Neural progenitor cell (in vitro differentiated cells): ENCODE measurements around the gene IDH3B. TPM values are rescaled to one million over a fixed set of nuclear protein-coding genes. Genes with fewer than 3 reads are reported as not detected.
A peak's percentile ranks its signal among the peaks of the same experiment; 100 is the strongest.

Experiments used
- DNase-seq: peaks from one replicate; pipeline ENCODE4 v3.0.0-alpha.2; 2016; ENCODE audit warnings: low spot score
- H2AFZ ChIP-seq: fragments of 200-600 bp; sonication (generic); replicated peaks from 2 replicates; pipeline ENCODE4 v1.6.1; 2016; ENCODE audit warnings: antibody characterized with exemption
- H3F3A ChIP-seq: fragments of 200-600 bp; sonication (generic); 2 replicates; pipeline ENCODE4 v1.6.1; 2016; ENCODE audit warnings: antibody characterized with exemption, low read depth
- H3K27ac ChIP-seq: fragments of 200-600 bp; sonication (generic); 2 replicates; pipeline ENCODE4 v1.5.1; 2016; ENCODE audit warnings: mild to moderate bottlenecking
- H3K27me3 ChIP-seq: fragments of 200-600 bp; sonication (generic); 2 replicates; pipeline ENCODE4 v1.6.1; 2016; ENCODE audit warnings: mild to moderate bottlenecking, moderate library complexity
- H3K36me3 ChIP-seq: fragments of 200-600 bp; sonication (generic); 2 replicates; pipeline ENCODE4 v1.5.1; 2016
- H3K4me1 ChIP-seq: fragments of 200-600 bp; sonication (generic); 2 replicates; pipeline ENCODE4 v1.6.1; 2016; ENCODE audit warnings: mixed run types
- H3K4me2 ChIP-seq: fragments of 200-600 bp; sonication (generic); 2 replicates; pipeline ENCODE4 v1.6.1; 2016
- H3K4me3 ChIP-seq: fragments of 200-600 bp; sonication (generic); 2 replicates; pipeline ENCODE4 v1.5.1; 2016
- H3K79me2 ChIP-seq: fragments of 200-600 bp; sonication (generic); 2 replicates; pipeline ENCODE4 v1.6.1; 2016; ENCODE audit warnings: low read depth
- H3K9ac ChIP-seq: fragments of 200-600 bp; sonication (generic); 2 replicates; pipeline ENCODE4 v1.6.1; 2016
- H3K9me3 ChIP-seq: fragments of 200-600 bp; sonication (generic); 2 replicates; pipeline ENCODE4 v1.5.1; 2016; ENCODE audit warnings: low read depth
- H4K20me1 ChIP-seq: fragments of 200-600 bp; sonication (generic); 2 replicates; pipeline ENCODE4 v1.6.1; 2016; ENCODE audit warnings: low read depth
- H3K27ac Mint-ChIP-seq: 3 replicates; pipeline ENCODE4 v1.8.0; 2021; ENCODE audit warnings: mixed read lengths
- H3K27me3 Mint-ChIP-seq: 2 replicates; pipeline ENCODE4 v1.8.0; 2022; ENCODE audit warnings: low read depth, mild to moderate bottlenecking, inconsistent platforms, moderate library complexity, mixed read lengths; ENCODE audit not compliant: insufficient read depth
- H3K36me3 Mint-ChIP-seq: 3 replicates; pipeline ENCODE4 v1.8.0; 2021; ENCODE audit warnings: mixed read lengths
- H3K4me1 Mint-ChIP-seq: 3 replicates; pipeline ENCODE4 v1.8.0; 2021; ENCODE audit warnings: mixed read lengths
- H3K4me3 Mint-ChIP-seq: 3 replicates; pipeline ENCODE4 v1.8.0; 2021; ENCODE audit warnings: mild to moderate bottlenecking, moderate library complexity, mixed read lengths
- H3K9me3 Mint-ChIP-seq: 3 replicates; pipeline ENCODE4 v1.8.0; 2020; ENCODE audit warnings: mixed read lengths
- CTCF ChIP-seq: fragments of 200-600 bp; sonication (generic); IDR thresholded peaks from 2 replicates; pipeline ENCODE4 v1.5.1; 2017; ENCODE audit warnings: antibody characterized with exemption, mild to moderate bottlenecking
- EZH2 ChIP-seq: fragments of 200-600 bp; sonication (generic); IDR thresholded peaks from 2 replicates; pipeline ENCODE4 v1.6.1; 2017; ENCODE audit warnings: antibody characterized with exemption, mild to moderate bottlenecking, moderate library complexity
- EZH2phosphoT487 ChIP-seq: fragments of 200-600 bp; sonication (generic); IDR thresholded peaks from 2 replicates; pipeline ENCODE4 v1.6.1; 2017; ENCODE audit warnings: antibody characterized with exemption
- total RNA-seq: library from RNA; depleted of rRNA; stranded (reverse); fragments of >200 nt; gene quantifications from 2 replicates; pipeline ENCODE4 v1.2.3, GENCODE V29; 2015; ENCODE audit warnings: low replicate concordance

IDH3B gene
- total RNA-seq, 1 donor from 2014 or later = 94.3 TPM

GRCh38 chr20:2663364-2663886, 591 bp downstream of the IDH3B start:
- H3K36me3 ChIP-seq = no peaks in the 10 kb centered on the region

GRCh38 chr20:2659547-2659946, 4.5 kb downstream of the IDH3B start:
- Histone ChIP-seq H3K4me1 (peaks cover 5% of the 10 kb centered on the region), H3K4me3 (no peak overlapping the region), H3K9me3 (no peaks in the 10 kb centered on the region), H3K27ac (no peak overlapping the region), H3K79me2 (peaks cover 32% of the 10 kb centered on the region), H3K27me3 (no peaks in the 10 kb centered on the region), H3K36me3 (no peaks in the 10 kb centered on the region), H2AFZ (no peak overlapping the region), H3F3A (peaks cover 56% of the 10 kb centered on the region), H3K9ac (no peak overlapping the region), H4K20me1 (peaks cover 43% of the 10 kb centered on the region), H3K4me2 (no peak overlapping the region)
- peaks cover 5% of the 10 kb centered on the region for H3K27me3 Mint-ChIP-seq
- no peak for DNase-seq
- peak overlapping the region; percentile 8 for H3K4me3 Mint-ChIP-seq
- no peaks in the 10 kb centered on the region for H3K9me3 Mint-ChIP-seq
- no peak overlapping the region for H3K27ac Mint-ChIP-seq
- H3K36me3 Mint-ChIP-seq = peaks cover 49% of the 10 kb centered on the region
- no peak for TF ChIP-seq CTCF
- no peak for TF ChIP-seq EZH2
- TF ChIP-seq EZH2phosphoT487 = no peak
- peaks cover 16% of the 10 kb centered on the region for H3K4me1 Mint-ChIP-seq

More at GRCh38 chr20:2663364-2663886, 591 bp downstream of the IDH3B start:
- Histone ChIP-seq H3K9me3 (no peaks in the 10 kb centered on the region), H2AFZ (peak overlapping the region; percentile 90), H3K79me2 (peaks cover 14% of the 10 kb centered on the region), H3K4me2 (peak overlapping the region; percentile 99), H3K4me1 (peaks cover 5% of the 10 kb centered on the region), H4K20me1 (peaks cover 8% of the 10 kb centered on the region), H3F3A (peaks cover 21% of the 10 kb centered on the region), H3K27ac (no peak overlapping the region), H3K9ac (peak overlapping the region; percentile 94), H3K4me3 (peak overlapping the region; percentile 82), H3K27me3 (peaks cover 30% of the 10 kb centered on the region)
- H3K4me3 Mint-ChIP-seq = peak overlapping the region; percentile 92
- peak overlapping the region; percentile 75 for H3K27ac Mint-ChIP-seq
- TF ChIP-seq EZH2phosphoT487 = no peak
- peaks cover 19% of the 10 kb centered on the region for H3K36me3 Mint-ChIP-seq
- no peak for DNase-seq
- H3K9me3 Mint-ChIP-seq = no peaks in the 10 kb centered on the region
- peaks cover 5% of the 10 kb centered on the region for H3K27me3 Mint-ChIP-seq
- peaks cover 12% of the 10 kb centered on the region for H3K4me1 Mint-ChIP-seq

- no peak overlapping the region for H2AFZ ChIP-seq
- Mint-ChIP-seq H3K9me3 (no peaks in the 10 kb centered on the region), H3K4me3 (no peak overlapping the region), H3K27me3 (peaks cover 5% of the 10 kb centered on the region), H3K27ac (no peak overlapping the region), H3K36me3 (peaks cover 51% of the 10 kb centered on the region), H3K4me1 (peaks cover 21% of the 10 kb centered on the region)
- no peak overlapping the region for H3K4me3 ChIP-seq
- H3K9me3 ChIP-seq = no peaks in the 10 kb centered on the region
- no peak for DNase-seq
- H3K4me1 ChIP-seq = peaks cover 11% of the 10 kb centered on the region
- peaks cover 60% of the 10 kb centered on the region for H3F3A ChIP-seq
- H3K27me3 ChIP-seq = no peaks in the 10 kb centered on the region
- H3K9ac ChIP-seq = no peak overlapping the region
- TF ChIP-seq EZH2phosphoT487 = no peak
- no peak for TF ChIP-seq EZH2
- no peak for TF ChIP-seq CTCF
- peaks cover 51% of the 10 kb centered on the region for H4K20me1 ChIP-seq
- H3K79me2 ChIP-seq = peaks cover 38% of the 10 kb centered on the region
- H3K27ac ChIP-seq = no peak overlapping the region
- H3K4me2 ChIP-seq = no peak overlapping the region
- H3K36me3 ChIP-seq = no peaks in the 10 kb centered on the region
Measured at GRCh38 chr20:2658414-2659354, 5.3 kb downstream of the IDH3B start.

GRCh38 chr20:2657674-2658073, 6.3 kb downstream of the IDH3B start:
- no peaks in the 10 kb centered on the region for H3K27me3 ChIP-seq
- H2AFZ ChIP-seq = no peak overlapping the region
- H3K4me2 ChIP-seq = no peak overlapping the region
- H4K20me1 ChIP-seq = peaks cover 61% of the 10 kb centered on the region
- peaks cover 38% of the 10 kb centered on the region for H3K79me2 ChIP-seq
- no peak overlapping the region for H3K4me3 ChIP-seq
- no peaks in the 10 kb centered on the region for H3K36me3 ChIP-seq
- no peak overlapping the region for H3K27ac ChIP-seq
- peaks cover 17% of the 10 kb centered on the region for H3K4me1 ChIP-seq
- peaks cover 3% of the 10 kb centered on the region for H3K27me3 Mint-ChIP-seq
- H3K27ac Mint-ChIP-seq = no peak overlapping the region
- H3K9me3 ChIP-seq = no peaks in the 10 kb centered on the region
- no peak overlapping the region for H3K9ac ChIP-seq
- peaks cover 65% of the 10 kb centered on the region for H3F3A ChIP-seq
- H3K4me3 Mint-ChIP-seq = no peak overlapping the region
- no peak for DNase-seq
- peaks cover 51% of the 10 kb centered on the region for H3K36me3 Mint-ChIP-seq
- no peak for TF ChIP-seq EZH2phosphoT487
- no peak for TF ChIP-seq EZH2
- TF ChIP-seq CTCF = no peak
- no peaks in the 10 kb centered on the region for H3K9me3 Mint-ChIP-seq
- peaks cover 21% of the 10 kb centered on the region for H3K4me1 Mint-ChIP-seq
